Gastrocnemius medialis (tissue), 4 donors: ENCODE data around the gene PROM1. TPM values are rescaled to one million over a fixed set of nuclear protein-coding genes. Genes with fewer than 3 reads are reported as not detected.
A peak's percentile ranks its signal among the peaks of the same experiment; 100 is the strongest.

ENCODE experiments used
- ATAC-seq, 2 donors: fragments of 150-250 bp; one replicate each; pipeline ENCODE4 v1.9.1; 2016
- DNase-seq, 2 donors: peaks; one replicate each; pipeline ENCODE4 v3.0.0-alpha.2; 2019
- H3K27ac ChIP-seq, 4 donors: fragments of 200-600 bp; sonication (generic); 1 replicate in 1 of 4; 2 replicates in 3 of 4; pipeline ENCODE4 v1.5.1; 2016 to 2018; ENCODE audit warnings: mild to moderate bottlenecking in 2 of 4, moderate library complexity in 1 of 4
- H3K27me3 ChIP-seq, 3 donors: fragments of 200-600 bp; sonication (generic) in 2 of 3; 1 replicate in 1 of 3; 2 replicates in 2 of 3; pipeline versions ENCODE4 v1.5.1 to v1.6.0; 2016 to 2019; ENCODE audit warnings: mild to moderate bottlenecking in 1 of 3, moderate library complexity in 1 of 3
- H3K36me3 ChIP-seq, 2 donors: fragments of 200-600 bp; sonication (generic) in 1 of 2; one replicate each; pipeline ENCODE4 v1.5.1; 2017 to 2018
- H3K4me1 ChIP-seq, 2 donors: fragments of 200-600 bp; sonication (generic) in 1 of 2; one replicate each; pipeline ENCODE4 v1.5.1; 2016 to 2017; ENCODE audit warnings: mild to moderate bottlenecking in 2 of 2
- H3K4me3 ChIP-seq, 4 donors: fragments of 200-600 bp; sonication (generic) in 3 of 4; 1 replicate in 1 of 4; 2 replicates in 3 of 4; pipeline ENCODE4 v1.5.1; 2016 to 2019; ENCODE audit warnings: mild to moderate bottlenecking in 2 of 4
- H3K9me3 ChIP-seq, 3 donors: fragments of 200-600 bp; sonication (generic) in 2 of 3; 1 replicate in 1 of 3; 2 replicates in 2 of 3; pipeline ENCODE4 v1.5.1; 2016 to 2019
- CTCF ChIP-seq, 5 experiments: fragments of 450-650 bp in 3 of 5; fragments of 200-600 bp in 2 of 5; sonication (generic) in 2 of 5; IDR thresholded peaks in 4 of 5; conservative IDR thresholded peaks in 1 of 5; 1 replicate in 4 of 5; 2 replicates in 1 of 5; pipeline ENCODE4 v1.5.1; 2016 to 2019; ENCODE audit warnings: antibody characterized with exemption in 5 of 5, mild to moderate bottlenecking in 3 of 5, moderate library complexity in 3 of 5
- POLR2A ChIP-seq, 2 donors: fragments of 450-650 bp; IDR thresholded peaks; one replicate each; pipeline ENCODE4 v1.6.1; 2017; ENCODE audit warnings: antibody characterized with exemption in 2 of 2, mild to moderate bottlenecking in 2 of 2, moderate library complexity in 2 of 2
- in situ Hi-C, 4 donors: fragments of 200-750 bp; cut with MboI; loops; one replicate each; pipeline versions ENCODE4 v1.15.0 to v1.8.0; 2017; ENCODE audit warnings: low sequenced_read_pairs in 4 of 4
- intact Hi-C: fragments of 100-400 bp; cut with DNase I; formaldehyde crosslinking; loops from one replicate; pipeline ENCODE4 v1.15.1; 2023; ENCODE audit warnings: low total_unique reads
- total RNA-seq, 4 donors: library from RNA; depleted of rRNA; stranded (reverse); fragments of >200 nt; gene quantifications; one replicate each; pipeline versions ENCODE4 v1.1.0 to v1.2.3, GENCODE V29; 2016

PROM1 gene
- total RNA-seq, 4 donors from 2014 or later, result 0.11 to 2.9 (median 0.58) TPM; not detected in 1

- Histone ChIP-seq H3K4me1 (peaks cover 0 to 8% of the 10 kb centered on the region in 2 donors), H3K27ac (no peak overlapping the region), H3K4me3 (no peak overlapping the region), H3K27me3 (no peaks in the 10 kb centered on the region), H3K36me3 (no peaks in the 10 kb centered on the region), H3K9me3 (no peaks in the 10 kb centered on the region)
- no peak for TF ChIP-seq CTCF (IDR thresholded peaks at IDR 0.05 in 4 of 5, conservative IDR thresholded peaks at IDR 0.05 in 1 of 5)
- TF ChIP-seq POLR2A (IDR thresholded peaks at IDR 0.05), result no peak
- intact Hi-C loops (loop anchor here (5.0 kb wide), 1 partner anchor 1292 kb away; no protein-coding TSS in a partner anchor), in situ Hi-C loops (loop anchor here in 1 of 4 donors (25.0 kb wide), 2 partner anchors 227 to 477 kb away; no protein-coding TSS in a partner anchor)
- DNase-seq (no peak), ATAC-seq (no peak)
Observed at GRCh38 chr4:15964159-15964558, 119.7 kb downstream of the PROM1 start.

GRCh38 chr4:15963576-15963975, 120.2 kb downstream of the PROM1 start:
- in situ Hi-C loops (loop anchor here in 1 of 4 donors (25.0 kb wide), 2 partner anchors 226 to 476 kb away; no protein-coding TSS in a partner anchor), intact Hi-C loops (loop anchor here (5.0 kb wide), 1 partner anchor 1291 kb away; no protein-coding TSS in a partner anchor)
- Histone ChIP-seq H3K4me1 (peaks cover 0 to 8% of the 10 kb centered on the region in 2 donors), H3K27me3 (no peaks in the 10 kb centered on the region), H3K4me3 (no peak overlapping the region), H3K36me3 (no peaks in the 10 kb centered on the region), H3K9me3 (no peaks in the 10 kb centered on the region), H3K27ac (no peak overlapping the region)
- TF ChIP-seq POLR2A (IDR thresholded peaks at IDR 0.05) (no peak), CTCF (IDR thresholded peaks at IDR 0.05 in 4 of 5, conservative IDR thresholded peaks at IDR 0.05 in 1 of 5) (no peak)
- no peak for DNase-seq
- no peak for ATAC-seq

GRCh38 chr4:15963001-15963451, 120.8 kb downstream of the PROM1 start, which contains the start of gene FGFBP2:
Gene FGFBP2, minus strand, starts transcription at chr4:15963175. Its CDS starts 46 bp downstream, at chr4:15963129.
- H3K9me3 ChIP-seq, result no peaks in the 10 kb centered on the region
- H3K4me3 ChIP-seq, result no peak within 1 kb of the TSS
- TF ChIP-seq CTCF (IDR thresholded peaks at IDR 0.05 in 4 of 5, conservative IDR thresholded peaks at IDR 0.05 in 1 of 5), result no peak
- H3K4me1 ChIP-seq, result peaks cover 0 to 8% of the 10 kb centered on the region in 2 donors
- H3K27ac ChIP-seq, result no peak within 1 kb of the TSS
- ATAC-seq, result no peak
- in situ Hi-C loops (loop anchor here in 1 of 4 donors (25.0 kb wide), 2 partner anchors 226 to 476 kb away; no protein-coding TSS in a partner anchor), intact Hi-C loops (loop anchor here (5.0 kb wide), 1 partner anchor 1291 kb away; no protein-coding TSS in a partner anchor)
- DNase-seq, result no peak
- no peaks in the 10 kb centered on the region for H3K36me3 ChIP-seq
- no peaks in the 10 kb centered on the region for H3K27me3 ChIP-seq

- no peaks in the 10 kb centered on the region for H3K27me3 ChIP-seq
- in situ Hi-C loops (loop anchor here in 1 of 4 donors (25.0 kb wide), 2 partner anchors 225 to 475 kb away; no protein-coding TSS in a partner anchor), intact Hi-C loops (loop anchor here (5.0 kb wide), 1 partner anchor 1290 kb away; no protein-coding TSS in a partner anchor)
- no peaks in the 10 kb centered on the region for H3K36me3 ChIP-seq
- TF ChIP-seq POLR2A (IDR thresholded peaks at IDR 0.05) (no peak), CTCF (IDR thresholded peaks at IDR 0.05 in 4 of 5, conservative IDR thresholded peaks at IDR 0.05 in 1 of 5) (no peak)
- DNase-seq, result peak; percentile 15 to 73
- no peak overlapping the region for H3K27ac ChIP-seq
- no peak overlapping the region for H3K4me3 ChIP-seq
- H3K9me3 ChIP-seq, result no peaks in the 10 kb centered on the region
- ATAC-seq, result peak; percentile 79 to 97
- peaks cover 0 to 8% of the 10 kb centered on the region in 2 donors for H3K4me1 ChIP-seq
Observed at GRCh38 chr4:15961781-15962510, 121.9 kb downstream of the PROM1 start.
